HG03571 (cell line): Measurements from ENCODE around the gene GIPC3.
"Not testable (repeated sequence)": the region's sequence is repeated elsewhere in the genome, so short reads cannot be mapped to it uniquely, and the experiment has no call there.

Experiments used
- ATAC-seq: cut with Tn5 transposase; IDR thresholded peaks from one replicate; pipeline ENCODE4 v1.9.1; 2021; ENCODE audit not compliant: unreplicated experiment

GIPC3 gene

GRCh38 chr19:3550947-3551791 is 34.1 kb upstream of the GIPC3 start:
- no peak for ATAC-seq

- no peak for ATAC-seq
Observed at GRCh38 chr19:3551792-3552095, 33.5 kb upstream of the GIPC3 start.

GRCh38 chr19:3554254-3555083 is 30.8 kb upstream of the GIPC3 start:
- no peak for ATAC-seq

- ATAC-seq, result no peak
Observed at GRCh38 chr19:3555653-3556422, 29.4 kb upstream of the GIPC3 start.

- no peak for ATAC-seq
Observed at GRCh38 chr19:3556423-3556977, 28.8 kb upstream of the GIPC3 start.

- no peak for ATAC-seq
Observed at GRCh38 chr19:3556978-3557460, 28.3 kb upstream of the GIPC3 start.

- peak; percentile 74 for ATAC-seq
Observed at GRCh38 chr19:3557461-3558248, 27.6 kb upstream of the GIPC3 start, which contains the start of gene MFSD12. TSS of gene MFSD12 (minus strand) at chr19:3557586. CDS start at chr19:3557403, 183 bp downstream.

GRCh38 chr19:3563709-3564524 is 21.4 kb upstream of the GIPC3 start:
- no peak for ATAC-seq

GRCh38 chr19:3565139-3565538 is 20.1 kb upstream of the GIPC3 start:
- no peak for ATAC-seq

GRCh38 chr19:3570042-3570441 is 15.2 kb upstream of the GIPC3 start:
- not testable (repeated sequence) for ATAC-seq

- no peak for ATAC-seq
Observed at GRCh38 chr19:3570606-3571011, 14.7 kb upstream of the GIPC3 start.

GRCh38 chr19:3572132-3572854 is 13.0 kb upstream of the GIPC3 start:
- ATAC-seq, result peak; percentile 86

GRCh38 chr19:3572855-3573161 is 12.5 kb upstream of the GIPC3 start, which contains the start of gene HMG20B:
TSS of gene HMG20B (plus strand) at chr19:3572944. CDS start at chr19:3573310, 366 bp downstream.
- ATAC-seq, result no peak

- ATAC-seq, result no peak
Observed at GRCh38 chr19:3573162-3573857, 12.0 kb upstream of the GIPC3 start.

- no peak for ATAC-seq
Observed at GRCh38 chr19:3573858-3574637, 11.2 kb upstream of the GIPC3 start.

GRCh38 chr19:3575260-3575741 is 10.0 kb upstream of the GIPC3 start:
- no peak for ATAC-seq
